B cell (primary cell): ENCODE data around the gene ZDHHC17. TPM values are rescaled to one million over a fixed set of nuclear protein-coding genes. Genes with fewer than 3 reads are reported as not detected.

ENCODE experiments used
- ATAC-seq: fragments of 200-7000 bp; cut with Tn5 transposase; one replicate; pipeline ENCODE4 v1.10.0; 2021; ENCODE audit warnings: low read depth, mild to moderate bottlenecking, moderate number of reproducible peaks, moderate library complexity
- CTCF ChIA-PET: fragments of 350-600 bp; sonication (Branson Sonifier 250); formaldehyde crosslinking; loops from one replicate; lab custom pipeline; 2021; ENCODE audit warnings: antibody characterized with exemption, inconsistent platforms; lab: Charles Lee
- POLR2A ChIA-PET: fragments of 350-600 bp; sonication (Branson Sonifier 250); formaldehyde crosslinking; loops from one replicate; lab custom pipeline; 2021; ENCODE audit warnings: antibody characterized with exemption; lab: Charles Lee
- DNase-seq: peaks from one replicate; pipeline ENCODE4 v3.0.0; 2013
- H2AFZ ChIP-seq: 2 replicates; pipeline ENCODE4 v1.6.1; 2012; ENCODE audit warnings: mild to moderate bottlenecking, low read depth, low read length; ENCODE audit not compliant: insufficient read depth, poor library complexity, severe bottlenecking
- H3K27ac ChIP-seq, 2 donors: 1 replicate in 1 of 2; 2 replicates in 1 of 2; pipeline ENCODE4 v1.5.1; 2012 to 2013; ENCODE audit warnings: low read length in 2 of 2, mild to moderate bottlenecking in 2 of 2, moderate library complexity in 1 of 2
- H3K27me3 ChIP-seq, 4 experiments: fragments of 200-600 bp in 1 of 4; sonication (generic) in 1 of 4; replicated peaks in 1 of 4; 1 replicate in 2 of 4; 2 replicates in 2 of 4; pipeline versions ENCODE4 v1.6.1 to v1.7.0; 2013 to 2016; ENCODE audit warnings: low read length in 3 of 4, mild to moderate bottlenecking in 2 of 4, mixed read lengths in 1 of 4, moderate library complexity in 1 of 4; ENCODE audit not compliant: insufficient read depth in 4 of 4, control insufficient read depth in 3 of 4; ENCODE audit errors: control extremely low read depth in 1 of 4
- H3K36me3 ChIP-seq, 2 experiments: replicated peaks in 1 of 2; 1 replicate in 1 of 2; 2 replicates in 1 of 2; pipeline versions ENCODE4 v1.6.1 to v1.7.1; 2013; ENCODE audit warnings: low read length in 1 of 2; ENCODE audit not compliant: insufficient read depth in 2 of 2, control insufficient read depth in 1 of 2; ENCODE audit errors: control extremely low read depth in 1 of 2, extremely low read depth in 1 of 2
- H3K4me1 ChIP-seq, 2 donors: fragments of 200-600 bp in 1 of 2; sonication (generic) in 1 of 2; 1 replicate in 1 of 2; 2 replicates in 1 of 2; pipeline versions ENCODE4 v1.5.1 to v1.6.1; 2013 to 2017; ENCODE audit warnings: low read length in 2 of 2; ENCODE audit not compliant: control insufficient read depth in 2 of 2, insufficient read depth in 2 of 2
- H3K4me2 ChIP-seq: replicated peaks from 2 replicates; pipeline ENCODE3; 2012; ENCODE audit warnings: mild to moderate bottlenecking, low read depth, low read length; ENCODE audit not compliant: poor library complexity, severe bottlenecking
- H3K4me3 ChIP-seq, 5 experiments: fragments of 200-600 bp in 1 of 5; sonication (generic) in 1 of 5; 1 replicate in 3 of 5; 2 replicates in 2 of 5; pipeline versions ENCODE4 v1.5.1 to v1.7.0; 2011 to 2016; ENCODE audit warnings: low read length in 4 of 5, mild to moderate bottlenecking in 4 of 5, low read depth in 2 of 5, control low read depth in 1 of 5, moderate library complexity in 1 of 5; ENCODE audit not compliant: insufficient read depth in 1 of 5; ENCODE audit errors: control extremely low read depth in 1 of 5, extremely low read depth in 1 of 5
- H3K79me2 ChIP-seq: fragments of 200-600 bp; sonication (generic); one replicate; pipeline ENCODE4 v1.6.0; 2016; ENCODE audit warnings: low read length; ENCODE audit not compliant: control insufficient read depth, insufficient read depth
- H3K9ac ChIP-seq: fragments of 200-600 bp; sonication (generic); 2 replicates; pipeline ENCODE4 v1.6.1; 2017; ENCODE audit warnings: mild to moderate bottlenecking, low read length, moderate library complexity
- H3K9me3 ChIP-seq, 3 donors: one replicate each; pipeline versions ENCODE4 v1.6.1 to v1.7.1; 2013; ENCODE audit warnings: low read length in 2 of 3; ENCODE audit not compliant: control insufficient read depth in 2 of 3, insufficient read depth in 1 of 3; ENCODE audit errors: control extremely low read depth in 1 of 3
- H4K20me1 ChIP-seq: 2 replicates; pipeline ENCODE4 v1.6.0; 2012; ENCODE audit warnings: mild to moderate bottlenecking, low read length; ENCODE audit not compliant: insufficient read depth, control insufficient read depth, poor library complexity, severe bottlenecking
- H3K27ac Mint-ChIP-seq: one replicate; pipeline ENCODE4 v1.8.0; 2021; ENCODE audit warnings: mixed read lengths
- H3K27me3 Mint-ChIP-seq: one replicate; pipeline ENCODE4 v1.8.0; 2021; ENCODE audit warnings: mixed read lengths
- H3K4me1 Mint-ChIP-seq: one replicate; pipeline ENCODE4 v1.8.0; 2021; ENCODE audit warnings: mixed read lengths
- H3K4me3 Mint-ChIP-seq: one replicate; pipeline ENCODE4 v1.8.0; 2021; ENCODE audit warnings: mixed read lengths
- H3K9me3 Mint-ChIP-seq: one replicate; pipeline ENCODE4 v1.8.0; 2022; ENCODE audit warnings: mixed read lengths; ENCODE audit not compliant: insufficient read depth
- EZH2 ChIP-seq: IDR thresholded peaks from 2 replicates; pipeline ENCODE4 v1.6.1; 2012; ENCODE audit warnings: borderline replicate concordance, low read depth, mild to moderate bottlenecking, moderate library complexity, low read length; ENCODE audit not compliant: insufficient read depth, poor library complexity, severe bottlenecking
- WGBS: methylation state at CpG from one replicate; pipeline ENCODE4 v1.1.5; 2013; ENCODE audit warnings: missing lambda C conversion rate; ENCODE audit not compliant: insufficient coverage; 5-methylcytosine and 5-hydroxymethylcytosine counted together
- intact Hi-C: fragments of 100-400 bp; cut with micrococcal nuclease; formaldehyde crosslinking; loops from one replicate; pipeline ENCODE4 v1.10.0; 2022
- polyA plus RNA-seq: library from polyadenylated mRNA; depleted of rRNA; stranded (reverse); fragments of >200 nt; gene quantifications from 2 replicates; pipeline ENCODE4 v1.2.3, GENCODE V29; 2012
- total RNA-seq, 2 donors: library from RNA; stranded (reverse); fragments of 120-200 nt in 1 of 2; gene quantifications; 1 replicate in 1 of 2; 2 replicates in 1 of 2; pipeline versions ENCODE4 v1.2.3 to v1.2.4, GENCODE V29; 2013 to 2022
- TF ChIP-seq, protein P1 (sequence below): fragments of 200-600 bp; IDR thresholded peaks from one replicate; pipeline ENCODE4 v1.8.0; 2022; ENCODE audit warnings: antibody characterized with exemption, mild to moderate bottlenecking

ZDHHC17 gene
- total and polyA plus RNA-seq, 2 donors (not counting 1 experiment from before 2014, with no cell fraction given), result 26.1 to 75.0 TPM

DNA sequence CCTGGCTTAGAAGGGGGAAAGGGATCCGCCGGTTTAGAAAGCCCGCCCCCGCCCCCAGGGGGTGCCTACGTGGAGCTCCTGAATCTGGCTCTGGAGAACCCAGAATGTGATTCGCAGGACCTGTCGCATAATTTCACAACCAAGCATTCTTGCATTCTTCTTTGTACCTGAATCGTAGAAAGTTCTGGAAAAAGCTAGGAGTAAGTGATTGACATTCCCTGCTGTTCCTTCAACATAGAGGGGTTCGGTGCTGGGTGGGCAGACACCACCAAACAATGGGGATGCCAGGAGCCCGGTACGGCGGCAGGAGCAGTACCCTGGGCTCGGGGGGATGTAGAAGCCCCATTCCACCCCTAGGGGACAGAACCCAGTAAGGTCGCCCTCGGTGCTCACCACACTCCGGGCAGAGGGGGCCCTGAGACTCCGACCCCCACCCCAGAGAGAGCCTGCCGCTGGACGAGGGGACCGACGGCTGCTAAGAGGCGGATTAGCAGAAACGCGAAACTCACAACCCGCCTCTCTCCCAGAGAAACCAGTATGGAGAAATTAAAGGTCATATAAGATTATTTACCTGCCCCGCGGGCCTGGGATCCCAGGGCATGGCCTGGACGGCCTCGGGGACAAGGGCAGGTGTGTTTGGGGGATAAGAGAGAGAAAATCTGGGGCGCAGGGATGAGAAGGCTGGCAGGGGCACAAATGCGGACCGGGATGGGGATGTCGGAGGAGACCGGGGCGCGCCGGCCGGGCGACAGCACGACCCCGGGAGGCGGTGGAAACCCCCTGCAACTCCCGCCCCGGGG is 114.4 kb downstream of the ZDHHC17 start:
- no peaks in the 10 kb centered on the region for H3K36me3 ChIP-seq
- H3K4me1 ChIP-seq, result peaks cover 13 to 15% of the 10 kb centered on the region in 2 donors
- Mint-ChIP-seq H3K27ac (no peak overlapping the region), H3K4me3 (peak overlapping the region; percentile 92), H3K27me3 (peaks cover 66% of the 10 kb centered on the region), H3K4me1 (peaks cover 14% of the 10 kb centered on the region), H3K9me3 (no peaks in the 10 kb centered on the region)
- peak overlapping the region; percentile 82 for H3K4me2 ChIP-seq
- WGBS, result 2% methylated on average over 31 of the region's 44 CpGs
- peaks cover 0 to 8% (median 0%) of the 10 kb centered on the region in 3 donors for H3K9me3 ChIP-seq
- intact Hi-C loops, result loop anchor here (10.0 kb wide), 1 partner anchor 793 kb away; the partner anchor contains the start of gene NAP1L1
- peak overlapping the region; percentile 71 for H3K9ac ChIP-seq
- no peaks in the 10 kb centered on the region for H4K20me1 ChIP-seq
- no peaks in the 10 kb centered on the region for H3K79me2 ChIP-seq
- TF ChIP-seq, protein P1, sequence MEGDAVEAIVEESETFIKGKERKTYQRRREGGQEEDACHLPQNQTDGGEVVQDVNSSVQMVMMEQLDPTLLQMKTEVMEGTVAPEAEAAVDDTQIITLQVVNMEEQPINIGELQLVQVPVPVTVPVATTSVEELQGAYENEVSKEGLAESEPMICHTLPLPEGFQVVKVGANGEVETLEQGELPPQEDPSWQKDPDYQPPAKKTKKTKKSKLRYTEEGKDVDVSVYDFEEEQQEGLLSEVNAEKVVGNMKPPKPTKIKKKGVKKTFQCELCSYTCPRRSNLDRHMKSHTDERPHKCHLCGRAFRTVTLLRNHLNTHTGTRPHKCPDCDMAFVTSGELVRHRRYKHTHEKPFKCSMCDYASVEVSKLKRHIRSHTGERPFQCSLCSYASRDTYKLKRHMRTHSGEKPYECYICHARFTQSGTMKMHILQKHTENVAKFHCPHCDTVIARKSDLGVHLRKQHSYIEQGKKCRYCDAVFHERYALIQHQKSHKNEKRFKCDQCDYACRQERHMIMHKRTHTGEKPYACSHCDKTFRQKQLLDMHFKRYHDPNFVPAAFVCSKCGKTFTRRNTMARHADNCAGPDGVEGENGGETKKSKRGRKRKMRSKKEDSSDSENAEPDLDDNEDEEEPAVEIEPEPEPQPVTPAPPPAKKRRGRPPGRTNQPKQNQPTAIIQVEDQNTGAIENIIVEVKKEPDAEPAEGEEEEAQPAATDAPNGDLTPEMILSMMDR, result peak; percentile 45
- peak; percentile 44 for TF ChIP-seq EZH2
- H3K27ac ChIP-seq, result peak overlapping the region in 1 of 2 donors; percentile 26
- ChIA-PET POLR2A (no interaction called here), CTCF (no interaction called here)
- DNase-seq (peak; percentile 54), ATAC-seq (peak; percentile 42)
- H3K27me3 ChIP-seq, result peaks cover 0 to 31% (median 22%) of the 10 kb centered on the region in 4 experiments
- peak overlapping the region; percentile 77 for H2AFZ ChIP-seq
- H3K4me3 ChIP-seq, result peak overlapping the region; percentile 11 to 77 (median 59)
